Nucleus accumbens (tissue), 56 donors: Measurements from ENCODE around the gene MYOM1.

Experiments used
- DNase-seq, 56 donors: peaks; one replicate each; lab custom pipeline; 2025; lab: John Stamatoyannopoulos, UW

MYOM1 gene

GRCh38 chr18:3122851-3123250 lies 96.9 kb downstream of the MYOM1 start:
- DNase-seq: no peak

- no peak for DNase-seq
Measured at GRCh38 chr18:3121259-3121658, 98.5 kb downstream of the MYOM1 start.

GRCh38 chr18:3120356-3120755 lies 99.4 kb downstream of the MYOM1 start:
- no peak for DNase-seq

GRCh38 chr18:3119401-3120341 lies 100.1 kb downstream of the MYOM1 start:
- DNase-seq: no peak

- no peak for DNase-seq
Measured at GRCh38 chr18:3118195-3119010, 101.4 kb downstream of the MYOM1 start.

GRCh38 chr18:3117493-3118192 lies 102.1 kb downstream of the MYOM1 start:
- no peak for DNase-seq

- DNase-seq: no peak
Measured at GRCh38 chr18:3115447-3116030, 104.2 kb downstream of the MYOM1 start.

- DNase-seq: no peak
Measured at GRCh38 chr18:3114451-3114850, 105.3 kb downstream of the MYOM1 start.

GRCh38 chr18:3114026-3114425 lies 105.7 kb downstream of the MYOM1 start:
- no peak for DNase-seq

GRCh38 chr18:3111523-3112240 lies 108.1 kb downstream of the MYOM1 start:
- no peak for DNase-seq

- DNase-seq: no peak
Measured at GRCh38 chr18:3110034-3110752, 109.6 kb downstream of the MYOM1 start.

GRCh38 chr18:3107740-3108151 lies 112.0 kb downstream of the MYOM1 start:
- DNase-seq: no peak

GRCh38 chr18:3104190-3105054 lies 115.3 kb downstream of the MYOM1 start:
- DNase-seq: no peak

- no peak for DNase-seq
Measured at GRCh38 chr18:3103576-3103975, 116.2 kb downstream of the MYOM1 start.

GRCh38 chr18:3102983-3103382 lies 116.8 kb downstream of the MYOM1 start:
- DNase-seq: no peak

GRCh38 chr18:3100498-3101132 lies 119.2 kb downstream of the MYOM1 start:
- DNase-seq: no peak

- DNase-seq: no peak
Measured at GRCh38 chr18:3099327-3099726, 120.4 kb downstream of the MYOM1 start.

- DNase-seq: no peak
Measured at GRCh38 chr18:3097082-3097481, 122.7 kb downstream of the MYOM1 start.
